ENCODE data around the gene CDKAL1. TPM values are rescaled to one million over a fixed set of nuclear protein-coding genes. Genes with fewer than 3 reads are reported as not detected.

Gene CDKAL1
- total RNA-seq, 1 experiment from 2014 or later: 13.8 TPM

DNA sequence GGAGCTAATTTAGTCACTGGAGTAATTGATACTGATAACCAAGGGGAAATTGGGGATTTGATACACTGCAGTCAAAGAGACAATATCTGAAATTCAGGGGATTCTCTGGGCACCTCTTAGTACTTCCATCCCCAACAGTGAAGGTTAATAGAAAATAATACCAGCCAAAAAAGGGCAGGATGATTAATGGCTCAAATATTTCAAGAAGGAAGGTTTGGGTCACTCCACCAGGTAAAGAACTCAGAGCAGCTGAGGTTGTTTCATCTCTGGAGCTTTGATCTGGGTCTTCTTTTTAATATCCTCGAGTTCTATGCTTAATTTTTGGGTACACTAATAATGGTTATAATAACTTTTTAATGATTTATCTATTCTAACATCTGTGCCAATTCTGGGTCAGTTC is 70.8 kb downstream of the CDKAL1 start:
- CTCF ChIA-PET: no interaction called here
- H3K79me2 ChIP-seq (ENCODE audit: low read length): no peaks in the 10 kb centered on the region
- no peak overlapping the region for H3K4me2 ChIP-seq (ENCODE audit: low read length)
- no peaks in the 10 kb centered on the region for H3K27me3 ChIP-seq (ENCODE audit: low read length)
- no peaks in the 10 kb centered on the region for H3F3A ChIP-seq (ENCODE audit: low read length, unreplicated experiment)
- POLR2A ChIA-PET (ENCODE audit: unreplicated experiment): no interaction called here
- no peaks in the 10 kb centered on the region for H3K36me3 ChIP-seq (ENCODE audit: low read depth, low read length)
- no peak overlapping the region for H2AFZ ChIP-seq (ENCODE audit: low read length)
- no peak overlapping the region for H3K4me3 ChIP-seq (ENCODE audit: low read length)
- no peaks in the 10 kb centered on the region for H4K20me1 ChIP-seq (ENCODE audit: low read length)
- H3K9me2 ChIP-seq (replicated peaks; ENCODE audit: low read length): no peaks in the 10 kb centered on the region
- intact Hi-C loops (cut with micrococcal nuclease): no loop called here
- ATAC-seq (peak; percentile 35; the same call in 1 of the 2 replicates), DNase-seq (peak; percentile 49)
- no TSS peak for BruUV-seq (replicated peaks)
- H3K9me3 ChIP-seq (ENCODE audit: low read length): no peaks in the 10 kb centered on the region
- no peak overlapping the region for H3K9ac ChIP-seq (ENCODE audit: low read length)
- H3K4me1 ChIP-seq (ENCODE audit: insufficient read depth, low read length): peaks cover 9% of the 10 kb centered on the region
- TF ChIP-seq EZH2phosphoT487 (IDR thresholded peaks at IDR 0.05; ENCODE audit: borderline replicate concordance, low read length): no peak
- TF ChIP-seq, protein P1, sequence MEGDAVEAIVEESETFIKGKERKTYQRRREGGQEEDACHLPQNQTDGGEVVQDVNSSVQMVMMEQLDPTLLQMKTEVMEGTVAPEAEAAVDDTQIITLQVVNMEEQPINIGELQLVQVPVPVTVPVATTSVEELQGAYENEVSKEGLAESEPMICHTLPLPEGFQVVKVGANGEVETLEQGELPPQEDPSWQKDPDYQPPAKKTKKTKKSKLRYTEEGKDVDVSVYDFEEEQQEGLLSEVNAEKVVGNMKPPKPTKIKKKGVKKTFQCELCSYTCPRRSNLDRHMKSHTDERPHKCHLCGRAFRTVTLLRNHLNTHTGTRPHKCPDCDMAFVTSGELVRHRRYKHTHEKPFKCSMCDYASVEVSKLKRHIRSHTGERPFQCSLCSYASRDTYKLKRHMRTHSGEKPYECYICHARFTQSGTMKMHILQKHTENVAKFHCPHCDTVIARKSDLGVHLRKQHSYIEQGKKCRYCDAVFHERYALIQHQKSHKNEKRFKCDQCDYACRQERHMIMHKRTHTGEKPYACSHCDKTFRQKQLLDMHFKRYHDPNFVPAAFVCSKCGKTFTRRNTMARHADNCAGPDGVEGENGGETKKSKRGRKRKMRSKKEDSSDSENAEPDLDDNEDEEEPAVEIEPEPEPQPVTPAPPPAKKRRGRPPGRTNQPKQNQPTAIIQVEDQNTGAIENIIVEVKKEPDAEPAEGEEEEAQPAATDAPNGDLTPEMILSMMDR (conservative IDR thresholded peaks at IDR 0.05; ENCODE audit: low read depth, low read length): no peak
- TF ChIP-seq EZH2 (IDR thresholded peaks at IDR 0.05; ENCODE audit: low read length, unreplicated experiment): no peak
- no peak overlapping the region for H3K27ac ChIP-seq (ENCODE audit: low read length)

DNA sequence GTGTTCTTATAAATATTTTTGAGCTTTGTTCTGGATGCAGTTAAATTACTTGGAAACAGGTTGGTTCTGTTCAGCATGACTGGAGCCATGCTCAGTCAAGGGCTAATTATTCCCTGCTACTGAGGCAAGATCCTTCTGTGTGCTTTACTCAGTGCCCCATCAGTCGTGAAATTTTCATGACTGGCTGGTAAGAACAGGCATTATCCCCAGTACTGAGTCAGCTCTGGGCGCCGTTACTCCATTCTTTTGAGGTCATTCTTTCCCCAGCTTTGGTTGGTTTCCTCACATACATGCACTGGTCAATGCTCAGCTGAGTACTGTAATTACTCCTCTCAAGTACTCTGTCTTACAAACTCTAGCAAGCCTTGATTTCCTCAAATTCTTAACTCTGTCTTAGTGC is 71.3 kb downstream of the CDKAL1 start:
- no peak overlapping the region for H3K27ac ChIP-seq (ENCODE audit: low read length)
- no peaks in the 10 kb centered on the region for H3K36me3 ChIP-seq (ENCODE audit: low read depth, low read length)
- TF ChIP-seq, protein P1 (conservative IDR thresholded peaks at IDR 0.05; ENCODE audit: low read depth, low read length): no peak
- TF ChIP-seq EZH2phosphoT487 (IDR thresholded peaks at IDR 0.05; ENCODE audit: borderline replicate concordance, low read length) (no peak), EZH2 (IDR thresholded peaks at IDR 0.05; ENCODE audit: low read length, unreplicated experiment) (no peak)
- no peaks in the 10 kb centered on the region for H3K9me3 ChIP-seq (ENCODE audit: low read length)
- H3K9me2 ChIP-seq (replicated peaks; ENCODE audit: low read length): no peaks in the 10 kb centered on the region
- no peak overlapping the region for H3K4me3 ChIP-seq (ENCODE audit: low read length)
- ATAC-seq: no peak
- no peak overlapping the region for H3K4me2 ChIP-seq (ENCODE audit: low read length)
- no peaks in the 10 kb centered on the region for H3K79me2 ChIP-seq (ENCODE audit: low read length)
- H3K9ac ChIP-seq (ENCODE audit: low read length): no peak overlapping the region
- no peak for DNase-seq
- H3F3A ChIP-seq (ENCODE audit: low read length, unreplicated experiment): no peaks in the 10 kb centered on the region
- peaks cover 9% of the 10 kb centered on the region for H3K4me1 ChIP-seq (ENCODE audit: insufficient read depth, low read length)
- BruUV-seq (replicated peaks): no TSS peak
- intact Hi-C loops (cut with micrococcal nuclease): no loop called here
- POLR2A ChIA-PET (ENCODE audit: unreplicated experiment): no interaction called here
- H3K27me3 ChIP-seq (ENCODE audit: low read length): no peaks in the 10 kb centered on the region
- no peak overlapping the region for H2AFZ ChIP-seq (ENCODE audit: low read length)
- CTCF ChIA-PET: no interaction called here
- H4K20me1 ChIP-seq (ENCODE audit: low read length): no peaks in the 10 kb centered on the region

DNA sequence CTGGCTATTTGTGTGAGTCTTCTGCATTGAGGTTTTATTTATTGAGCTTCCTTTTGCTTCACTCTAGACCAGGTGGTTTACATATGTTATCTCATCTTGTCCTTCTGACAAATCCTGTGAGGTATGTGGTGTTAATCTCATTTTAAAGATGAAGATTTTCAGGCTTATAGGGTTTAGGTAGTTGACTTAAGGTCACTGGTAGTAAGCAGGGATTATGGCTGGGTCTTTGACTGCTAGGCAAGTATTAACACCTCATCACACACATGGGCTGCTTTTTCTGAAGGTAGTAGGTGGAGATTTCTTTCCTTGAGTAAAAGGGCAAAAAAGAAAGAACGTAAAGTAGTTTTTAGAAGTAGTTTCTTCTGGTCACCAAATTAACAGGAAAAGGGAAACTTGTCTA is 72.6 kb downstream of the CDKAL1 start:
- no peak overlapping the region for H3K9ac ChIP-seq (ENCODE audit: low read length)
- ChIA-PET POLR2A (ENCODE audit: unreplicated experiment) (no interaction called here), CTCF (no interaction called here)
- no peak overlapping the region for H3K4me3 ChIP-seq (ENCODE audit: low read length)
- BruUV-seq (replicated peaks): no TSS peak
- H3K9me3 ChIP-seq (ENCODE audit: low read length): no peaks in the 10 kb centered on the region
- 0 out of 2 replicates have a peak, but pooled peaks cover 2% of the 10 kb centered on the region for H3K79me2 ChIP-seq (ENCODE audit: low read length)
- ATAC-seq (no peak), DNase-seq (no peak)
- TF ChIP-seq EZH2 (IDR thresholded peaks at IDR 0.05; ENCODE audit: low read length, unreplicated experiment) (no peak), EZH2phosphoT487 (IDR thresholded peaks at IDR 0.05; ENCODE audit: borderline replicate concordance, low read length) (no peak)
- TF ChIP-seq, protein P1 (conservative IDR thresholded peaks at IDR 0.05; ENCODE audit: low read depth, low read length): no peak
- peaks cover 9% of the 10 kb centered on the region for H3K4me1 ChIP-seq (ENCODE audit: insufficient read depth, low read length)
- intact Hi-C loops (cut with micrococcal nuclease): no loop called here
- no peaks in the 10 kb centered on the region for H3K36me3 ChIP-seq (ENCODE audit: low read depth, low read length)
- no peak overlapping the region for H3K27ac ChIP-seq (ENCODE audit: low read length)
- H2AFZ ChIP-seq (ENCODE audit: low read length): no peak overlapping the region
- H3F3A ChIP-seq (ENCODE audit: low read length, unreplicated experiment): no peaks in the 10 kb centered on the region
- H4K20me1 ChIP-seq (ENCODE audit: low read length): no peaks in the 10 kb centered on the region
- H3K9me2 ChIP-seq (replicated peaks; ENCODE audit: low read length): no peaks in the 10 kb centered on the region
- no peak overlapping the region for H3K4me2 ChIP-seq (ENCODE audit: low read length)
- H3K27me3 ChIP-seq (ENCODE audit: low read length): no peaks in the 10 kb centered on the region
